ENCODE data around the gene OSBPL3.

The OSBPL3 gene

GRCh38 chr7:24992314-24992713, 12.3 kb upstream of the OSBPL3 start (continued):
- no peak for TF ChIP-seq GLIS1 (tag by site-specific recombination; IDR thresholded peaks at IDR 0.05)

GRCh38 chr7:24991353-24991752, 11.4 kb upstream of the OSBPL3 start:
- TF ChIP-seq ZSCAN18 (tag by site-specific recombination; IDR thresholded peaks at IDR 0.05) (no peak), ZNF488 (tag by site-specific recombination; IDR thresholded peaks at IDR 0.05) (no peak), PATZ1 (tag by site-specific recombination; IDR thresholded peaks at IDR 0.05) (no peak), ZBTB1 (tag by site-specific recombination; IDR thresholded peaks at IDR 0.05) (no peak), ZNF10 (tag by site-specific recombination; IDR thresholded peaks at IDR 0.05) (no peak), ZNF473 (tag by site-specific recombination; IDR thresholded peaks at IDR 0.05) (no peak), ZNF292 (tag by site-specific recombination; IDR thresholded peaks at IDR 0.05; ENCODE audit: borderline replicate concordance, low read depth) (no peak), ZFP41 (tag by site-specific recombination; IDR thresholded peaks at IDR 0.05; ENCODE audit: borderline replicate concordance) (no peak), ZNF837 (tag by site-specific recombination; IDR thresholded peaks at IDR 0.05) (no peak), SALL2 (tag by site-specific recombination; IDR thresholded peaks at IDR 0.05; ENCODE audit: borderline replicate concordance) (no peak), ZFP69B (tag by site-specific recombination; IDR thresholded peaks at IDR 0.05) (no peak), ZSCAN23 (tag by site-specific recombination; IDR thresholded peaks at IDR 0.05) (no peak), ZNF16 (tag by site-specific recombination; IDR thresholded peaks at IDR 0.05; ENCODE audit: low read depth) (no peak), REST (tag by site-specific recombination; IDR thresholded peaks at IDR 0.05) (no peak), ZNF544 (tag by site-specific recombination; IDR thresholded peaks at IDR 0.05) (no peak)
- H3K4me3 ChIP-seq (ENCODE audit: low read depth, low read length): no peak overlapping the region
- ChIA-PET CTCF (interaction anchor here (1.1 kb wide), 1 partner anchor 9 kb away, joined by 3 read pairs; no protein-coding TSS in a partner anchor), POLR2A (no interaction called here)
- no peaks in the 10 kb centered on the region for H3K36me3 ChIP-seq (ENCODE audit: control insufficient read depth in 2 of 2, insufficient read depth in 1 of 2, low read length in 2 of 2)
- H3K4me1 ChIP-seq (ENCODE audit: control insufficient read depth, insufficient read depth, low read length): no peaks in the 10 kb centered on the region
- no peak overlapping the region for H3K27ac ChIP-seq (ENCODE audit: extremely low read depth, low read depth, low read length)
- no peaks in the 10 kb centered on the region for H3K9me3 ChIP-seq (ENCODE audit: control insufficient read depth, insufficient read depth, low read depth, low read length)

- H3K4me3 ChIP-seq (ENCODE audit: low read depth, low read length): no peak overlapping the region
- POLR2A ChIA-PET: no interaction called here
- CTCF ChIA-PET: no interaction called here
- no peaks in the 10 kb centered on the region for H3K4me1 ChIP-seq (ENCODE audit: control insufficient read depth, insufficient read depth, low read length)
- H3K9me3 ChIP-seq (ENCODE audit: control insufficient read depth, insufficient read depth, low read depth, low read length): no peaks in the 10 kb centered on the region
- no peak overlapping the region for H3K27ac ChIP-seq (ENCODE audit: extremely low read depth, low read depth, low read length)
- H3K36me3 ChIP-seq (ENCODE audit: control insufficient read depth in 2 of 2, insufficient read depth in 1 of 2, low read length in 2 of 2): no peaks in the 10 kb centered on the region
- TF ChIP-seq ZSCAN30 (tag by site-specific recombination; IDR thresholded peaks at IDR 0.05) (no peak), ZNF600 (tag by site-specific recombination; IDR thresholded peaks at IDR 0.05) (no peak), ZNF132 (tag by site-specific recombination; IDR thresholded peaks at IDR 0.05; ENCODE audit: borderline replicate concordance) (no peak), ZNF518A (tag by site-specific recombination; conservative IDR thresholded peaks at IDR 0.05; ENCODE audit: low read depth) (no peak), ZNF10 (tag by site-specific recombination; IDR thresholded peaks at IDR 0.05) (no peak), ZNF350 (tag by site-specific recombination; IDR thresholded peaks at IDR 0.05) (no peak)
These were observed 7.4 kb upstream of the OSBPL3 start for GRCh38 chr7:24987331-24987842.

Data from HEK293 (cell line).